ENCODE data around the gene TTC28.
"Not testable (repeated sequence)": the region's sequence is repeated elsewhere in the genome, so short reads cannot be mapped to it uniquely, and the experiment has no call there.

The TTC28 gene

GRCh38 chr22:28123989-28124766, 555.5 kb downstream of the TTC28 start:
- DNase-seq, result no peak

GRCh38 chr22:28120691-28121592, 558.7 kb downstream of the TTC28 start:
- DNase-seq, result no peak

- DNase-seq, result no peak
Measured at GRCh38 chr22:28118957-28119631, 560.5 kb downstream of the TTC28 start.

GRCh38 chr22:28116219-28116673, 563.4 kb downstream of the TTC28 start:
- DNase-seq, result no peak

- DNase-seq, result no peak
Measured at GRCh38 chr22:28115426-28115825, 564.2 kb downstream of the TTC28 start.

GRCh38 chr22:28112548-28113043, 567.0 kb downstream of the TTC28 start:
- no peak for DNase-seq

- no peak for DNase-seq
Measured at GRCh38 chr22:28112190-28112544, 567.5 kb downstream of the TTC28 start.

- no peak for DNase-seq
Measured at GRCh38 chr22:28111501-28112189, 568.0 kb downstream of the TTC28 start.

GRCh38 chr22:28108851-28109250, 570.8 kb downstream of the TTC28 start:
- no peak for DNase-seq

GRCh38 chr22:28106617-28107016, 573.0 kb downstream of the TTC28 start:
- DNase-seq, result no peak

- no peak for DNase-seq
Measured at GRCh38 chr22:28105988-28106387, 573.7 kb downstream of the TTC28 start.

GRCh38 chr22:28105413-28105812, 574.2 kb downstream of the TTC28 start:
- DNase-seq, result no peak

GRCh38 chr22:28103596-28103995, 576.0 kb downstream of the TTC28 start:
- DNase-seq, result no peak

GRCh38 chr22:28102151-28102812, 577.4 kb downstream of the TTC28 start:
- DNase-seq, result no peak

GRCh38 chr22:28097627-28098026, 582.0 kb downstream of the TTC28 start:
- DNase-seq, result no peak

GRCh38 chr22:28096161-28096560, 583.5 kb downstream of the TTC28 start:
- DNase-seq, result no peak

- no peak for DNase-seq
Measured at GRCh38 chr22:28095316-28096095, 584.1 kb downstream of the TTC28 start.

- no peak for DNase-seq
Measured at GRCh38 chr22:28094771-28095170, 584.9 kb downstream of the TTC28 start.

GRCh38 chr22:28093711-28094110, 585.9 kb downstream of the TTC28 start:
- DNase-seq, result no peak

GRCh38 chr22:28091486-28091885, 588.2 kb downstream of the TTC28 start:
- DNase-seq, result no peak

- DNase-seq, result not testable (repeated sequence)
Measured at GRCh38 chr22:28089541-28089940, 590.1 kb downstream of the TTC28 start.
